ENCODE results near the gene WDTC1. TPM values are rescaled to one million over a fixed set of nuclear protein-coding genes. Genes with fewer than 3 reads are reported as not detected.
"Not testable (repeated sequence)": the region's sequence is repeated elsewhere in the genome, so short reads cannot be mapped to it uniquely, and the experiment has no call there.

Gene WDTC1
- total RNA-seq, 4 donors from 2014 or later = 36.0 to 62.5 (median 44.2) TPM

DNA sequence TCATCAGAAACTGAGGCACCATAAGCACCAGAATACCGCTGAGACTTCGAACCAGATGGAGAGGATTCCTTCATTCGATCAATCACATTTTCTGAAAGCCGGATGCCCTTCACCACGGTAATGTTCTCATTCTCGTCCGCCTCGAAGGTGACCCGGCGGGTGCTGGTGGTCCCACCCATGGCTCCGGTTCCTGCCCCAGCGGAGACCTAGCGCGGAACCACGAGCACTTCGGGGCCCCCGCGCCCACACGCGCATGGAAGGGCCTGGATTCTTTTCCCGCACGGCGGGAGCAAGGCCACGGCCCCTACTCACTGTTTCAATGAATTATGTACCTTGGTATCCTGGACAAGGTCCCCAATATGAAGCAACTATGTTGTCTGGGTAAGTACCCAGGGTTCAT is 33.1 kb upstream of the WDTC1 start:
- TF ChIP-seq POLR2A (IDR thresholded peaks at IDR 0.05) (no peak), EP300 (IDR thresholded peaks at IDR 0.05; ENCODE audit: low read depth) (no peak), POLR2AphosphoS5 (IDR thresholded peaks at IDR 0.05) (no peak)
- TF ChIP-seq, protein P1, sequence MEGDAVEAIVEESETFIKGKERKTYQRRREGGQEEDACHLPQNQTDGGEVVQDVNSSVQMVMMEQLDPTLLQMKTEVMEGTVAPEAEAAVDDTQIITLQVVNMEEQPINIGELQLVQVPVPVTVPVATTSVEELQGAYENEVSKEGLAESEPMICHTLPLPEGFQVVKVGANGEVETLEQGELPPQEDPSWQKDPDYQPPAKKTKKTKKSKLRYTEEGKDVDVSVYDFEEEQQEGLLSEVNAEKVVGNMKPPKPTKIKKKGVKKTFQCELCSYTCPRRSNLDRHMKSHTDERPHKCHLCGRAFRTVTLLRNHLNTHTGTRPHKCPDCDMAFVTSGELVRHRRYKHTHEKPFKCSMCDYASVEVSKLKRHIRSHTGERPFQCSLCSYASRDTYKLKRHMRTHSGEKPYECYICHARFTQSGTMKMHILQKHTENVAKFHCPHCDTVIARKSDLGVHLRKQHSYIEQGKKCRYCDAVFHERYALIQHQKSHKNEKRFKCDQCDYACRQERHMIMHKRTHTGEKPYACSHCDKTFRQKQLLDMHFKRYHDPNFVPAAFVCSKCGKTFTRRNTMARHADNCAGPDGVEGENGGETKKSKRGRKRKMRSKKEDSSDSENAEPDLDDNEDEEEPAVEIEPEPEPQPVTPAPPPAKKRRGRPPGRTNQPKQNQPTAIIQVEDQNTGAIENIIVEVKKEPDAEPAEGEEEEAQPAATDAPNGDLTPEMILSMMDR (IDR thresholded peaks at IDR 0.05) = no peak
- 80 to 96% methylated on average over 1 to 24 of the region's 24 CpGs for WGBS, 2 donors (ENCODE audit: low coverage in 1 of 2)
- Histone ChIP-seq H3K27ac (no peak overlapping the region), H3K4me3 (no peak overlapping the region), H3K4me1 (peaks cover 0 to 4% (median 1%) of the 10 kb centered on the region in 4 donors), H3K36me3 (no peaks in the 10 kb centered on the region), H3K9me3 (no peaks in the 10 kb centered on the region), H3K27me3 (no peaks in the 10 kb centered on the region)
- no peak for DNase-seq
- intact Hi-C loops (cut with DNase I; ENCODE audit: low total_unique reads) = no loop called here
- in situ Hi-C loops (cut with MboI; ENCODE audit: low pct_ligation_motif_present in 1 of 4, low pct_unique_long_range_greater_than_20kb in 1 of 4, low sequenced_read_pairs in 3 of 4) = no loop called here

DNA sequence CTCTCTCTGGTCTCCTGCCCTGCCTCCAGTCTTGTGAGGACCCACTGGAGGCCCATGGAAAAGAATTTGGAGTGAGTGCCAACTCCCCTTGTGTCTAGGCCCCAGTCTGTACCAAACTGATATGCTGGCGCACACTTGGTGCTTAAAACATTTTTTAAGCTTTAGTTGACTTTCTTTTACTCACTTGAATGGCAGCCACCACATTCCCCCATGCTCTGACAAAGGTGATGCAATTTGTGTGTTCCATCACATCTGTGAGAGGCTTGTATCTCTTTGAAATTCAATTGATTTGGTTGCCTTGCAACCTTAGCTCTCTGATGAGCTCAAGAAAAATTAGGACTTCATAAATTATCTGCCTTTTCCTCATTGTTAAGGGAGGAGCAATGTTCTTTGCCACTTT is 30.5 kb upstream of the WDTC1 start:
- H3K27ac ChIP-seq = no peak overlapping the region
- no peak for DNase-seq
- TF ChIP-seq POLR2A (IDR thresholded peaks at IDR 0.05) (no peak), EP300 (IDR thresholded peaks at IDR 0.05; ENCODE audit: low read depth) (no peak), POLR2AphosphoS5 (IDR thresholded peaks at IDR 0.05) (no peak)
- TF ChIP-seq, protein P1 (IDR thresholded peaks at IDR 0.05) = no peak
- no peaks in the 10 kb centered on the region for H3K36me3 ChIP-seq
- 100% methylated on average over 1 of the region's 1 CpG for WGBS, 2 donors (ENCODE audit: low coverage in 1 of 2)
- intact Hi-C loops (cut with DNase I; ENCODE audit: low total_unique reads) = no loop called here
- H3K27me3 ChIP-seq = no peaks in the 10 kb centered on the region
- H3K4me1 ChIP-seq = no peaks in the 10 kb centered on the region
- no peaks in the 10 kb centered on the region for H3K9me3 ChIP-seq
- no peak overlapping the region for H3K4me3 ChIP-seq
- in situ Hi-C loops (cut with MboI; ENCODE audit: low pct_ligation_motif_present in 1 of 4, low pct_unique_long_range_greater_than_20kb in 1 of 4, low sequenced_read_pairs in 3 of 4) = no loop called here

DNA sequence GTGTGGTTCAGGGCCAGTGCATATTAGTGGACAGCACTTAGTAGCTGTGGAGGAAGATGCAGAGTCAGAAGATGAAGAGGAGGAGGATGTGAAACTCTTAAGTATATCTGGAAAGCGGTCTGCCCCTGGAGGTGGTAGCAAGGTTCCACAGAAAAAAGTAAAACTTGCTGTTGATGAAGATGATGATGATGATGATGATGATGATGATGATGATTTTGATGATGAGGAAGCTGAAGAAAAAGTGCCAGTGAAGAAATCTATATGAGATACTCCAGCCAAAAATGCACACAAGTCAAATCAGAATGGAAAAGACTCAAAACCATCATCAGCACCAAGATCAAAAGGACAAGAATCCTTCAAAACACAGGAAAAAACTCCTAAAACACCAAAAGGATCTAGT is 27.2 kb upstream of the WDTC1 start:
- H3K4me1 ChIP-seq; in situ Hi-C loops (cut with MboI; ENCODE audit: low pct_ligation_motif_present in 1 of 4, low pct_unique_long_range_greater_than_20kb in 1 of 4, low sequenced_read_pairs in 3 of 4); H3K36me3 ChIP-seq; H3K27me3 ChIP-seq; H3K4me3 ChIP-seq; H3K9me3 ChIP-seq; intact Hi-C loops (cut with DNase I; ENCODE audit: low total_unique reads); DNase-seq; H3K27ac ChIP-seq: not testable (repeated sequence)
- 67 to 78% methylated on average over 1 of the region's 1 CpG for WGBS, 2 donors (ENCODE audit: low coverage in 1 of 2)

DNA sequence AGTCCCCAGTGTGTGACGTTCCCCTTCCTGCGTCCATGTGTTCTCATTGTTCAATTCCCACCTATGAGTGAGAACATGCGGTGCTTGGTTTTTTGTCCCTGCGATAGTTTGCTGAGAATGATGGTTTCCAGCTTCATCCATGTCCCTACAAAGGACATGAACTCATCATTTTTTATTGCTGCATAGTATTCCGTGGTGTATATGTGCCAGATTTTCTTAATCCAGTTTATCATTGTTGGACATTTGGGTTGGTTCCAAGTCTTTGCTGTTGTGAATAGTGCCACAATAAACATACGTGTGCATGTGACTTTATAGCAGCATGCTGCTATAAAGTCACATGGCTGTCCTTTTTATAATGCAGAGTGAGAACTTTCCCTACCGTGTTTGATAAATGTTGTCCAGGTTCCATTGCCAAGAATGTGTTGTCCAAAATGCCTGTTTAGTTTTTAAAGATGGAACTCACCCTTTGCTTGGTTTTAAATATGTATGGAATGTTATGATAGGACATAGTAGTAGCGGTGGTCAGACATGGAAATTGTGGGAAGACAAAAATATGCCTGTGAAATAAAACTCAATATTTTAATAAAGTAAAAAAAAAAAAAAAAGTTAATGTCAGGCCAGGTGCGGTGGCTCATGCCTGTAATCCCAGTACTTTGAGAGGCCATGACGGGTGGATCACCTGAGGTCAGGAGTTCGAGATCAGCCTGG is 26.1 kb upstream of the WDTC1 start:
- WGBS, 2 donors (ENCODE audit: low coverage in 1 of 2) = 79 to 80% methylated on average over 7 to 11 of the region's 11 CpGs
- H3K4me3 ChIP-seq; H3K9me3 ChIP-seq; intact Hi-C loops (cut with DNase I; ENCODE audit: low total_unique reads); H3K36me3 ChIP-seq; H3K27me3 ChIP-seq; in situ Hi-C loops (cut with MboI; ENCODE audit: low pct_ligation_motif_present in 1 of 4, low pct_unique_long_range_greater_than_20kb in 1 of 4, low sequenced_read_pairs in 3 of 4); H3K27ac ChIP-seq; H3K4me1 ChIP-seq; DNase-seq: not testable (repeated sequence)

DNA sequence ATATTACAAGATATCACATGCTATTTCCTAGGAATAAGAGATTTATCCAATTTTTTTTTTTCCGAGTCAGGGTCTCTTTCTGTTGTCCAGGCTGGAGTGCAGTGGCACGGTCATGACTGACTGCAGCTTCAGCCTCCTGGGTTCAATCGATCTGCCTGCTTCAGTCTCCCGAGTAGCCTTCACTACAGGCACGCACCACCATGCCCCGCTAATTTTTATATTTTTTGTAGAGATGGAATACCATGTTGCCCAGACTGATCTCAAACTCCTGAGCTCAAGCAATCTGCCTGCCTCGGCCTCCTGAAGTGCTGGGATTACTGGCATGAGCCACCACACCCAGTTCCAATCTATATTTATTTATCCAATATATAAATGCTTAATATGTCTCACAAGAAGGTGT is 18.0 kb upstream of the WDTC1 start:
- H3K27me3 ChIP-seq = no peaks in the 10 kb centered on the region
- H3K36me3 ChIP-seq = no peaks in the 10 kb centered on the region
- TF ChIP-seq POLR2A (IDR thresholded peaks at IDR 0.05) (no peak), EP300 (IDR thresholded peaks at IDR 0.05; ENCODE audit: low read depth) (no peak), POLR2AphosphoS5 (IDR thresholded peaks at IDR 0.05) (no peak)
- TF ChIP-seq, protein P1 (IDR thresholded peaks at IDR 0.05) = no peak
- H3K27ac ChIP-seq = no peak overlapping the region
- H3K4me1 ChIP-seq = no peaks in the 10 kb centered on the region
- no peak for DNase-seq
- WGBS, 2 donors (ENCODE audit: low coverage in 1 of 2) = 81 to 88% methylated on average over 7 of the region's 7 CpGs
- intact Hi-C loops (cut with DNase I; ENCODE audit: low total_unique reads) (no loop called here), in situ Hi-C loops (cut with MboI; ENCODE audit: low pct_ligation_motif_present in 1 of 4, low pct_unique_long_range_greater_than_20kb in 1 of 4, low sequenced_read_pairs in 3 of 4) (no loop called here)
- H3K9me3 ChIP-seq = no peaks in the 10 kb centered on the region
- no peak overlapping the region for H3K4me3 ChIP-seq
